GM19438 (cell line): ENCODE results near the gene TMEM134.

Experiments used
- ATAC-seq: cut with Tn5 transposase; IDR thresholded peaks from one replicate; pipeline ENCODE4 v1.9.1; 2021; ENCODE audit warnings: low read depth; ENCODE audit not compliant: unreplicated experiment

The TMEM134 gene

DNA sequence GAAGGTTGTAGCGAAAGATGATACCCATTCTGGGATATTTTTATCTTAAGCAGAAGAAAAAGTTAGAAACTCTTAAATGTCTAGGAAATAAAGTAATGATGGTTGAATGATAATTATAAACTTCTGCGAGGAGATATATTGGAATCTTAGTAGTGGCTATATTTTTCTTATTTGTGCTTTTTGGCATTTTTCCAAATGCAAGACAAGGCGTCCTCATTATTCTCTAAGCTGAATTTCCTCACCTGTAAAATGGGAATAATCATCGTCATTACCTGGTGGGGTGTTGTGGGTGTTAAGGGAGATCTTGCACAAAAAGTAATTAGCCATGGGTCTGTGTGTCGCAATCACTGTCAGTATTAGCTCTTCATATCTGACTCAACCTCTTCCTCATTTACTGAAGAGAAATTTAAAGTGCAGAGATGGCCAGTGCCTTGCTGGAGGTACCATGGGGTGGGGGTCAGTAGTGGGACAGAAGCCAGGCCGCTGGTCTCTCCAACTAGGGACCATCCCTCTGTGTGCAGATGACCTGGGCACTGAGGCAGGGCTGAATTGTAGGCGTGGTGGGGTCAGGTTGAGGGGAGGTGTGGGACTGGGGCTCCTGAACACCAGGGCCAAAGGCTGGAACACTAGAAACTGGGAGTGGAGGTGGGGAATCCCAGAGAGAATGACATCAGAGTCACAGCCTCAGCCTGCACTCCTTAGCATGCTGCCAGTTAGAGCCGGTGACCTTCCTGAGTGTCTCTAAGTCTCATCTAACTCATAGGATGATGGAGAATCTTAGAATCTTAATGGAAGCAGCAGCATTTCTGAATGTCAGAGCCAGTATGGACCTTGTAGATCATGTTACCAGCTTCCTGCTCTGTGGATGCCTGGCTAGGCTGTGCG, 32.0 kb upstream of the TMEM134 start:
- ATAC-seq = no peak

GRCh38 chr11:67500484-67500821, 31.4 kb upstream of the TMEM134 start:
- no peak for ATAC-seq

- no peak for ATAC-seq
Observed at GRCh38 chr11:67499808-67500483, 30.9 kb upstream of the TMEM134 start.

DNA sequence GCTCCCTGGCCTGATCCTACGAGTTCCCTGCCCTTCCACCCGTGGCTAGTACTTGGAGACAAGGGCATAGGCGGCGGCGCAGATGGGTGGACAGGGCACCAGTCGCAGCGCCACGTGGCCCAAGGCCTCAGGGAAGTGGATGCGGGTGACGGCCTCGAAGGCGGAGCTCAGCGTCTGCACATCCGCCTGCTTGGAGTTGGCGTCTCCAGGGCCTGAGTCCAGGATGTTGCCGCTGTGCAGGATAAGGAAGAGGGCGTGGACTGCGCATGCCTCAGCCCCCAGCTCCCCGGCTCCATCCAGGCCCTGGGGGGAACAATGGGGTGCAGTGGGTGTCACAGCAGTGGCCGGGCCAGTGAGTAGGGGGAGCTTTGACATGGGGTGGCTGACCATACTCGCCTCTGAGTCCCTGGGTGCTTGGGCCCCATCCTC, 29.5 kb upstream of the TMEM134 start:
- ATAC-seq = no peak

DNA sequence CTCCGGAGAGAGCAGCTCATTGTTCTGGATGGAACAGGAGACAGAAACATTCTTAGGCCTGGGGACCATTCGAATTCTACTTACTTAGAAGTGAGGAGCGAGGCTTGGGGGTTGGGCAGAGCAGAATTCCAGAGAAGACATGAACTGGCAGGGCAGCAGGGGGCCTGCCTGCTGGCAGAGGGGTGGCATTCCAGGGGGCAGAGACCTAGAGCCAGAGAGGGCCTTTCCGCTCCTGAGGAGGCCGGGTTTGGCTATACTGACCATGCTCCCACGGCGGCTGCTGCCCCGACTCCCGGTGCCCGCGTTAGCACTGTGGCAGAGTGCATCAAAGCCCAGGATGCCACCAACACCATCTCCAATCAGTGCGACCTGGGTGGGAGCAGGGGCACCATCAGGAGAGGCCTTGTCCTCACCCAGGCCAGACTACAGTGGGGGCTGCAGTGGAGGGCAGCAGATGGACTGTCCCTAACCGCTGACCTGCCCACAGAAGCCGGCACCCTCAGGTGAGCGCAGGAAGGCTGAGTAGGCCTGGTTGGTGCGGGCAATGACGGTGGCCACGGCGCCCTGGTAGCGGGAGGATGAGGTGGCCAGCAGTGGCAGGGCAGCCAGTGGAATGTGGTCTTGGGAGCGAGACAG, 28.7 kb upstream of the TMEM134 start:
- ATAC-seq = no peak

GRCh38 chr11:67496113-67496512, 27.1 kb upstream of the TMEM134 start:
- no peak for ATAC-seq

- no peak for ATAC-seq
Observed at GRCh38 chr11:67495234-67496005, 26.4 kb upstream of the TMEM134 start.

- no peak for ATAC-seq
Observed at GRCh38 chr11:67494371-67495233, 25.6 kb upstream of the TMEM134 start.

DNA sequence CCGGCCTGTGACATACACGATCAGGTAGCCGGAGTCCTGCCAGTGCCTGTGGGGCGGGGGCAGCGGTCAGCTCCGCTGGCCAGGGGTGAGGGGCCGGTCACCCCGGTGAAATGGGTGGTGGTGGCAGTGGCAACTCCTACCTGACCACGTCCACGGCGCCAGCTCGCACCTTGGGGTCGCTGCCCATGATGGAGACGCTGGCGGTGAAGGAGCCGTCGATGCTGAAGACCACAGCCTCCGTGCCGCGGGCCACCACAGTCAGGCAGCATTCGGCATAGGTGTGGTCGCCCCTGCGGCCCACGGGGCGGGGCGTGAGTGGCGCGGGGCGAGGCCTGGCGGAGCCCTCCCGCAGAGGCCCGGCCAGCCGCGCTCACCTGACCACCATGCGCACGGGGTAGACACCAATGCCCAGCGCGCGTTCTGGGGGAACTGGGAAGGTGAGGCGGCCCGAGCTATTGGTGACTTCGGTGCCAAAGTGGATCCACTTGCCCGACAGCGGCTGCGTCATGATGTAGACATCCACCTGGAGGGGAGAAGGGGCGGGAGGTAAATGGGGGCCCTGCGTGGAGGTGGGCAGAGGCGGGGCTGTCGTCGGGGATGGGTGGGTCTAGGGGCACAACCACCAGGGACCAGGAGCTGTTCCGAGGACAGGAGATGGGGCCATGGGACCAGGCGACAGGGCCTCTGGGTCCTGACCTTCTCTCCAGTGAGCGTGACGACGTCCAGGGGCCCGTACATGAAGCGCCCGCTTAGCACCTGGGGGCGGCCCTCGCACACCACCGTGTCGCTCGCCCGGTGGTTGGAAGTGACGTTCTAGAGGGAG, 24.7 kb upstream of the TMEM134 start:
- no peak for ATAC-seq

DNA sequence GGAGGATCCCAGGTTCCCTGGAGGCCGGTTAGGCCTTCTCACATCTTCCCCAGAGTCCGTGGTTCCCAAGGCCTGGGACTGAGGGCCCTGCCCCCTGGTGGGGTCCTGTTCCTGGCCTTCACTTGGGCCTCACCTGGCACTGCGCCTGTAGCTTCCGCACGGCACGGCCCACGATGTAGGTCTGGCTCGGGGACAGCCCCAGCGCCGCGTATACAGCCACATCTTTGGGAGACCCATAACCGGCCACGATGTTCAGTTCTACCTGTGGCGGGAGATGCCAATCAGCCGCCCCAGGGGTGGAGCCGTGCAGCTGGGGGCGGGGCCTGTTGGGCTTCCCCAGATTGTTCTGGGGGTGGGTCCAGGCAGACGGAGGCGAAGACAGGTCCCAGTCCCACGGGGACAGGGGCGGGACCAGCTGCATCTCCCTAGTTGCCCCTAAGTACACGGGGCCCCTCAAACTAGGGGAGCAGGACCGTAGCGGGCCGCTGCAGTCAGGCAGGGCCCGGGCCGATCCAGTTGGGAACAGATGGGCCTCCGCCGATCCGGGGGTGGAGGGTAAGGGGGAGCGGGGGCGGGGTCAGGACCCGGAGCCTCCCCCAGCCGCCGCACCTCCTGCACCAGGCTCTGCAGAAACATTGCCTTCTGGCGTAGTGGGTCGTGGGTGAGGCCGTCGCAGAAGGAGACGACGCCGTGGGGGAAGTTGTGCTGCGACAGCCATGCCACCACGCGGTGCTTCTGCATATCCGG, 23.9 kb upstream of the TMEM134 start:
- no peak for ATAC-seq

GRCh38 chr11:67492069-67492727, 23.1 kb upstream of the TMEM134 start:
- ATAC-seq = no peak

- ATAC-seq = no peak
Observed at GRCh38 chr11:67491276-67492068, 22.4 kb upstream of the TMEM134 start.

DNA sequence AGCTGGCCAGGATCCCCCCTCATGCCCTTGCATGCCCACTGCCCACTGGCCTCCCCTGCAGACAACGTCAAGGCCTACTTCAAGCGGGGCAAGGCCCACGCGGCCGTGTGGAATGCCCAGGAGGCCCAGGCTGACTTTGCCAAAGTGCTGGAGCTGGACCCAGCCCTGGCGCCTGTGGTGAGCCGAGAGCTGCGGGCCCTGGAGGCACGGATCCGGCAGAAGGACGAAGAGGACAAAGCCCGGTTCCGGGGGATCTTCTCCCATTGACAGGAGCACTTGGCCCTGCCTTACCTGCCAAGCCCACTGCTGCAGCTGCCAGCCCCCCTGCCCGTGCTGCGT, 21.6 kb upstream of the TMEM134 start:
- ATAC-seq = no peak

GRCh38 chr11:67489885-67490726, 21.1 kb upstream of the TMEM134 start:
- ATAC-seq = no peak

DNA sequence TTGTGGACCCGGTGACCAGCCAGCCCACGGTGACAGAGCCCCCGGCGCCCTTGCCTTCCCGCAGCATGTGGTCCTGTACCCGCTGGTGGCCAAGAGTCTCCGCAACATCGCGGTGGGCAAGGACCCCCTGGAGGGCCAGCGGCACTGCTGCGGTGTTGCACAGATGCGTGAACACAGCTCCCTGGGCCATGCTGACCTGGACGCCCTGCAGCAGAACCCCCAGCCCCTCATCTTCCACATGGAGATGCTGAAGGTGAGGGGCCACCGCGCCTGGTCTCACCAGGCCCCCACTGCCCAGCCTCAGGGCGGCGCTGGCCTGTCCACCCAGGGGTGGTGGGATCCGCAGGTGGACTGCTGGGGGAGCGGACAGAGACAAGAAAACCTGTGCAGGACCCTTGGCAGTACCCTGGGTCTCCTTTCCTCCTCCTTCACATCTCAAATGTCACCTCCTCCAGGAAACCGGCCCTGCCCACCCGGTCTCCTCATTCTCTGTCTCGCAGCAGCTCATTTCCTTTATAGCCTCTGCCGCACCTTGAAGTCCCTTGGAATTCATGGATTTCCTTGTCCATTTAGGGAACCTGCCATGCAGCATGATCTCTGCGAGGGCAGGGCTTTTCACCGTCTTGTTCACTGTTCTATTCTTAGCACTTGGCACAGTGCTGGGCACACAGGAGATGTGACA, 20.3 kb upstream of the TMEM134 start:
- no peak for ATAC-seq
